CD4-positive, alpha-beta T cell treated with Interleukin-17A for 4 hours (primary cell): ENCODE measurements around the gene EIF4B.
A peak's percentile ranks its signal among the peaks of the same experiment; 100 is the strongest.

ENCODE experiments used
- DNase-seq: peaks from one replicate; pipeline ENCODE4 v3.0.0-alpha.2; 2020; ENCODE audit warnings: mixed read lengths

Gene EIF4B

DNA sequence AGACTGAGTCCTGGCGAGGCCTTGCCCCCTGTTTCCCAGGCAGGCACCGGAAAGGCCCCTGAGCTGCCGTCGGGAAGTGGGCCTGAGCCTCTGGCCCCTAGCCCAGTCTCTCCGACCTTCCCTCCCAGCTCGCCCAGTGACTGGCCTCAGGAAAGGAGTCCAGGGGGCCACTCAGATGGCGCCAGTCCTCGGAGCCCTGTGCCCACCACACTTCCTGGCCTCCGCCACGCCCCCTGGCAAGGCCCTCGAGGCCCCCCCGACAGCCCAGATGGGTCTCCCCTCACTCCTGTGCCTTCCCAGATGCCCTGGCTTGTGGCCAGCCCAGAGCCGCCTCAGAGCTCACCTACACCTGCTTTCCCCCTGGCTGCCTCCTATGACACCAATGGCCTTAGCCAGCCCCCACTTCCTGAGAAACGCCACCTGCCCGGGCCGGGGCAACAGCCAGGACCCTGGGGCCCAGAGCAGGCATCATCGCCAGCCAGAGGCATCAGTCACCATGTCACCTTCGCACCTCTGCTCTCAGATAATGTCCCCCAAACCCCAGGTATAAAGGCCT lies 54.5 kb downstream of the EIF4B start:
- DNase-seq: no peak

DNA sequence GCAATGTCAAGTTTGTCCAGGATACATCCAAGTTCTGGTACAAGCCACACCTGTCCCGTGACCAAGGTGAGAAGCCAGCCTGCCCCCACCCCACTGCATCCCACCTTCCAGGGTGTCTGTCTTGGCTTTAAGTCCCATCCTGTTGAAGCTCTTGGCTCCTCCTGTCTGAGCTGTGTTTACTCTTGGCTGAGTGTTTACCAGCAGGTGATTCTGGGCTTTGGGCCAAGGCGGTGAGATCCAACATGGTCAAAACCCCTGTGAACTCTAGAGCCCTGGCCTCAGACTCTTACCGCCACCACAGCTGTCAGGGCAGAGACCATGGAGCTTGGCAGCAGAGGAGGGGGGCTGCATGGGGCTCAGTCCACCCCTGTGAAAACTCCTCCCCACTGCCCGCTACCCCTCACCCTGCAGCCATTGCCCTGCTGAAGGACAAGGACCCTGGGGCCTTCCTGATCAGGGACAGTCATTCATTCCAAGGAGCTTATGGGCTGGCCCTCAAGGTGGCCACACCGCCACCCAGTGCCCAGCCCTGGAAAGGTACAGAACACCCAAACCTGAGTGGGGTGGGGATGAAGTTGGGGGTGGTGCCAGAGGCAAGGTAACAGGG lies 55.3 kb downstream of the EIF4B start:
- no peak for DNase-seq

DNA sequence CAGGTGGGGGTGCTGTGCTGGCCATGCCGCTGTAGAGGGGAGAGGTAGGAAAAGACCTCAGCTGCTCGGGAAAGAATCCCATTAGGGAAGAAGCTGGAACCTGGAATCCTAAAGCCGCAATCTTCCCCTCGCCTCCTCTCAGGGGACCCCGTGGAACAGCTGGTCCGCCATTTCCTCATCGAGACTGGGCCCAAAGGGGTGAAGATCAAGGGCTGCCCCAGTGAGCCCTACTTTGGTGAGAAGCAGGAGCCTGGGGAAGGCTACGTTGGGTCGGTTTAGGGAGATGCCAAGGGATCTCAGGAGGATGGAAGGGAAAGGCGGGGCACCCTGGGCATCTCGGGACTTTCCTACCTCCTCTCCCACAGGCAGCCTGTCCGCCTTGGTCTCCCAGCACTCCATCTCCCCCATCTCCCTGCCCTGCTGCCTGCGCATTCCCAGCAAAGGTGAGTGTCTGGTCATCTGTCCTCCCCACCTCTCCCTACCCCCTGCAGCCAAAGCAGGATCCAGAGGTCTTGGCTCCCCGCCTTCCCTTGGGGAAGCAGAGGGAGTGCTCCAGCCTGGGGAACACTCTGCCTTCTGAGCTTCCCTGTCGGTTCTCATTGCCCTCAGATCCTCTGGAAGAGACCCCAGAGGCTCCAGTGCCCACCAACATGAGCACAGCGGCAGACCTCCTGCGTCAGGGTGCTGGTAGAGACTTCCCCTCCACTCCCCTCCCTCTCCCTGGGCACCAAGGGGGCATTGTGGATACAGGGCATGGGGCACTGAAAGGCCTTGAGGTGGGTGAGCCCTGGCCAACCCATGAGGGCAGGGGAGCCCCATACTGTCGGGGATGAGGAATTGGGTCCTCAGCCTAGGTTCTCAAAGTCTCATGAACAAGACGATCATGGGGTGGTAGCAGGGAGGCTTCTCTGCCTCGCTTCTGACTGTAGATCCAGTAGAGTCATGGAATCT lies 56.0 kb downstream of the EIF4B start:
- no peak for DNase-seq

DNA sequence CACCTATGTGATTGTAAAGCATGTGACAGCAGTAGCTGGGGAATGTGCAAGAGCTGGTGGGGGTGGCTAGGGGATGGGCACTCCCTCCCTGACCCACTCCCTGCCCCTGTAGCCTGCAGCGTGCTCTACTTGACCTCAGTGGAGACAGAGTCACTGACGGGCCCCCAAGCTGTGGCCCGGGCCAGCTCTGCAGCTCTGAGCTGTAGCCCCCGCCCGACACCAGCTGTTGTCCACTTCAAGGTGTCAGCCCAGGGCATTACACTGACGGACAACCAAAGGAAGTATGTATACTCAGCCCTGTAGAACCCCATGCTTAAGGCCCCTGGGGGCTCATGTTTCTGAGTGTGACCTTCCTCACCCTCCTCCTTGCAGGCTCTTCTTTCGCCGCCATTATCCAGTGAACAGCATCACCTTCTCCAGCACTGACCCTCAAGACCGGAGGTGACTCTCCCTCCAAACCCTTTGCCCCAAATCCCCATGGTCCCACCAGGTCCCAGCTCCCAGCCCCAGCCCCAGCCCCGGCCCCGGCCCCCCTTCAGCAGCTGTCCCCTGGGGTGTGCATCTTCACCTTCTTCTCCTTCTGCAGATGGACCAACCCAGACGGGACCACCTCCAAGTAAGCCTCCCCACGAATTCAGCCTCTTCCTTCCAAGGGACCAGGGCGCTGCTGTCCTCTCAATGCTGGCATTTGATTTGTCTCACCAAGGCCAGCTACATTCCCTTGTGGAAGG lies 56.9 kb downstream of the EIF4B start:
- DNase-seq: no peak

DNA sequence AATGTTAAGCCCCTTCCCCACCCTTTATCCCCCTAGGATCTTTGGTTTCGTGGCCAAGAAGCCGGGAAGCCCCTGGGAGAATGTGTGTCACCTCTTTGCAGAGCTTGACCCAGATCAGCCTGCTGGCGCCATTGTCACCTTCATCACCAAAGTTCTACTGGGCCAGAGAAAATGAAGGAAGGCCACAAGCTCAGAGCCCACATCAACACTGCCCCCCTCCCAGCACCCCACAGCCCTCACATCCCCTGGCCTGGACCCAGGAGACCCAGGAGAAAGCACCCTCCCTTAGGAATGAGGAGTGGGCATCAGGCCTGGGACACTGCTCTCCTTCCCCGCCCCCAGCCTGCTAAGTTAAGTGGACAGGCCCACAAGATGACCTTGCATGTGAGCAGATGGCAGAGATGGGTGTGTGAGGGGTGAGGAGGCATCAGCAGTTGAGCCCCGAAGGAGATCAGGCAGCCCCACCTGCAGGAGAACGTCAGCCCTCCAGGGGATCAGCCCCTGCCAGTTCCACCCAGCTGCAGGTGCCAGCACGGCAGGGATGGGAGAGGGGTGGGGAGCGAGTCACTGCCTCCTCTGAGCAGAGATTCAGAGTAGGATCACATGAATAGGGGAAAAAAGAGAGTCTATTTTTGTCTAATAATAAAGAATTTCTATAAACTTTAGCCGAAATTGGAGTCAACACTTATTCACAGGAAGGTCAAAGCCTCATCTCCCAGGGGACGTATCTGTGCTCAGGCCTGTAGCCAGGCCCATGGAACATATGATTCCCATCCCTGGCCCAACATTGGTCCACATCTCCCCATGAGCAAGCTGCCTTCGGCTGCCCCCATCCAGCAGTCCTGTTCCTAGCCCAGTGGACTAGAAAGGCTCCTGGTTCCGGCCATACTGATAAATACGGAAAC lies 57.7 kb downstream of the EIF4B start:
- DNase-seq: no peak

DNA sequence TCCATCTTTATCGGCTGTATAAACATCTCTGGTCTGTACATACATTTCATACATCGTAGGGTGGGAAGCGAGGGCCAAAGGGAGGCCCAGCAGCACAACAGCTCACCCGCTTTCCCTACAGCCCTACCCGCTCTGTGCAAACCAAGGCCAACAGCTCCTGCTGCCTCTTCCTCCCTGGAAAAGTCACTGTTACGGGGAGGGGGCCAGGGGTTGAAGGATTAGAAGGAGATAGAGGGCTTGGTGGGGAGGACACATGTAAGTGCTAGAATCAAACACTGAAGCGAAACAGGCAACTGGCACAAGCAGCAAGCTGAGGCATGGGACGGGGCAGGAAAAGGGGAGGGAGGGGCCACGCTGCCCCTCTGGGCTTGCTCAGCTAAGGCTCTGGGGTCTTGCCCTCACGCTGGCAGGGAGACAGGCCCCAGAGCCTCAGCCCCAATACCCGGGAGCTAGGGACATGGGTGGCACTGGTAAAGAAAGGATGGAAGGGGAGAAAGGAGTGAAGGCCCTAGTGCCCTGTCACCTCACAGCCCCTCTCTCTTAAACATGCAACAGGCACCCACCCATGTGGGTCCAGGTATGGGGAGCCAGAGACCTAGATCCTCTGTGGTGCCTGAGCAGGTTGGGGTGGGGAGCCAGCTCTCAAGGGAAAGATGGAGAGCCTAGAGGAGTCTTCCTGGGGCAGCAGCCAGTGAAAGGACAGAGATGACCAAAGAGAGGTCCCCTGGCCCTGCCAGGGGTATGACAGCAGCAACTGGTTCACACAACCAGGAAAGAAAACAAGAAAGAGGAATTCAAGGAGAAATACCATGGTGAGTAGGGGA lies 58.6 kb downstream of the EIF4B start:
- DNase-seq: no peak

DNA sequence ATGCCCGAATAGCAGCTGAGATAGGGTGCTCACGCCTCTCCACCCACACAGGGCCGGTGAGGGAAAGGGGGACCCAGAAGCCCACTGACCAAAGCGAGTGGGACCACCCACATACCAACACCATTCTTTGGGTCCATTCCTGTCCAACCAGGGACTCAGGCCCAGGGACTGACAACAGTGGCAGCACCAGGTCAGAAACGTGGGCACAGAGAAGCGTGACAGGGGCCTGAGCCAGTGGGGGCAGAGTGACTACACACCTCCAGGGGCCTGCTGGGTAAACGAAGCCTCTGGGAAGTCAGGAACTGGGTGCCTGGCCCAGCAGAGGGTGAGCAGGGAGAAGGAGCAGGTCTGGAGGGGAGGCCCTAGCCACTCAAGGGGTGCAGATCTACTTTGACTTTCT lies 59.2 kb downstream of the EIF4B start:
- DNase-seq: no peak

DNA sequence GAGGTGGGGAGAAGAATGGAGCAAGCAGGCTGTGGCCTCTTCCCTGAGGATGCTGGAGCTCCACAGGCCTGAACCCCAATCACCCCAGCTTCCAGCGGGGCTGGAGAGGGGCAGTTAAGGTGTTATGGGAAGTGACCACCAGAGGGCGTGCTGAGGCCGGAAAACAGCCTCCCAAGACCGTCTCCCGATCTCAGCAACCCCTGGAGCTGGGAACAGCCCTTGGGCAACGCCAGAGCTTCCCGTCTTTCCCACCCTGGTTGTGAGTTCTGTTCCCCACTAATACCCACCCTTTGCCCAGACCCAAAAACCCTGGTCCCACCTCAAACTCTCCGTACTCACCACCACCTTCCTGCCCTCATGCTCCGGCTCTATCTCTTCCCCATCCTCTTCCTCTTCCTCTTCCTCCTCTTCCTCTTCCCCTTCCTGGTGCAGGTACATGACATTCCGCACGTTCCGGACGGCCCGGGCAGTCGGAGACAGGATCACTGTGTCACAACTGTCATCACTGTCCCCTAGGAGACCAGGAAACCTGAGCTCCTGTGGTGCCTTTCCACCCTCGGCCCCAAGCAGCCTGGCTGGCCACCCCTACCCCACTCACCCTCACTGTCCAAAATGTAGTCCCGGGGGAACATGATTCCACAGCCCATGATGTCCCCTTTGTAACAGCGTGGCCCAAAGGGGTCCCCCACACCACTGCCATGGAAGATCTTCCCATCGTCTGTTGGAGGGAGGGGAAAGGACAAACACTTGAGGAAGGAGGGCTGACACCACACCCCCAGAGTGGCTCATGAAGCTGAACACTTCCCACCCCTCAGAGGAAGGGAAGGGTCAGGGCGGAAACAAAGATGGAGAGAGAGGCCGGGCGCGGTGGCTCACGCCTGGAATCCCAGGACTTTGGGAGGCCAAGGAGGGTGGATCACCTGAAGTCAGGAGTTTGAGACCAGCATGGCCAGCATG lies 60.0 kb downstream of the EIF4B start:
- peak; percentile 84 for DNase-seq

DNA sequence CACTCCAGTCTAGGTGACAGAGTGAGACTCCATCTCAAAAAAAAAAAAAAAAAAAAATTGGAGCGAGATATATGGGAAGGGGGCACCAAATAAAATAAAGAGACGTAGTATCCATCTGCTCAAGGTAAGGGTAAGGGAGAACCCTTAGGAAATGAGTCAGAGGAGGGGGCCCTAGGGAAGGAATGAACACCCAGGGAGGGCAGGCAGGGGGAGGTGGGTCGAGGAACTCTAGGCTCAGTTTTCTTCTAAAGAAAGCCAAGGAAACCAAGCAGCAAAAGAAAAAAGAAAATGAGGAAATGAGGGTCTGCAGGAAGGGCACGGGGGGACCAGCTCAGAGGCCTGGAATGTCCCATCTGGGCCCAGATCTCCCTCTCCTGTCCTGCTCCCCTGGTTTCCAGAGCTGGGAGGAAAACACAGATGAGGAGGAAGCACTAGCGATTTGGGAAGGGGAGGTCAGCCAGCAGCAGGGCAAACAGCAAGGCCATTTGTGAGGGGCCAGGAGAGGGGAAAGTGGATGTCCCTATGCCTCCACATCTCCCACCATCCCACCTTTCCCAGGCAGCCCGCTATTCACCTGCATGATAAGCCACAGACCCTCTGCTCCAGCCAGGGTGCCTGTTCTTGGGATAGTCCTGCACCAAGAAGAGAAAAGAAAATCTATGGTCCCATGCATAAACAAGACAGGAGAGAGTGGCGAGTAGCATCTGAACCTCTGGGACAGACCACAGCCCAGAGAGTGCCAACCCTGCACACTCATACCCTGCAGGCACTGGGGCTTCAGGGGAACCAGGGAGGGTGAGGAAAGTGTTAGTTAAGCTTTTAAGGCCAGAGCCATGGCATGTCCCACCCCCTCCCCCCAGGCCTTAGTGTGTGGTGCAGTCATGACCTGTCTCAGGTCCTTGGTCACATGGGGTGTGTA lies 61.1 kb downstream of the EIF4B start:
- DNase-seq: no peak

DNA sequence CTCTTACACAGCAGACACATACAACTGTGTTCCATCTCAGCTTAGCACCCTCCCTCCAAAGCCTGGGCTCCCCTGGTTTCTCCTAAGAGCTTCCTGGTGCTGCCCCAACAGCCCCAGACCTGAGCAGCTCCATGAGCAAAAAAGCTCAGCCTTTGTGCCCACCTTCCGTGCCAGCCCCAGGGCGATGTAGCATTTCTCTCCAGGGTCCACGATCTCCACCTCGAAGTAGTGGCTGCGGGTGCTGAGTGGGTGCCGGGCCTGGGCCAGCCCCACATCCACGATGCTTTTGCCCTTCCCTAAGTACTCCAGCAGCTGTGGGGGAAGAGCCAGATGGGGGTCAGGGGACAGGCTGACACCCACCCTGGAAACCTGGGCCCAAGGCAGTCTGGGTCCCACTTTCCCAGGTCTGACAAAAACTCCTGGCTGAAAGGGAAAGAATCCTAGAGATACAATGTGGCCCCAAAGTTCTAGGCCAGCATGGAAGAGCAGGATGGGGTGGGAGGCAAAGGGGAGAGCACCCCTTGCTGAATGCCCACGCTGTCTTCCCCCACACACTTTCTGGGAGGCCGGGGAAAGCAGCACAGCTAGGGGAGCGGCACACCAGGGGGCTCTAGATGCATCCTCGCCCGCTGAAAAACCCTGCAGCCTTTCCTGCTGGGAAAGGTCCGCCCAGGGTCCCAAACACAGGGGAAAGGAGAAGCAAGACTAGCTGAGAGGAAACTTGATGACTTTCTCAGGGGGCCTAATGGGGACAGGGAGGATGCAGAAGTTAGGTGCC lies 61.9 kb downstream of the EIF4B start:
- no peak for DNase-seq

DNA sequence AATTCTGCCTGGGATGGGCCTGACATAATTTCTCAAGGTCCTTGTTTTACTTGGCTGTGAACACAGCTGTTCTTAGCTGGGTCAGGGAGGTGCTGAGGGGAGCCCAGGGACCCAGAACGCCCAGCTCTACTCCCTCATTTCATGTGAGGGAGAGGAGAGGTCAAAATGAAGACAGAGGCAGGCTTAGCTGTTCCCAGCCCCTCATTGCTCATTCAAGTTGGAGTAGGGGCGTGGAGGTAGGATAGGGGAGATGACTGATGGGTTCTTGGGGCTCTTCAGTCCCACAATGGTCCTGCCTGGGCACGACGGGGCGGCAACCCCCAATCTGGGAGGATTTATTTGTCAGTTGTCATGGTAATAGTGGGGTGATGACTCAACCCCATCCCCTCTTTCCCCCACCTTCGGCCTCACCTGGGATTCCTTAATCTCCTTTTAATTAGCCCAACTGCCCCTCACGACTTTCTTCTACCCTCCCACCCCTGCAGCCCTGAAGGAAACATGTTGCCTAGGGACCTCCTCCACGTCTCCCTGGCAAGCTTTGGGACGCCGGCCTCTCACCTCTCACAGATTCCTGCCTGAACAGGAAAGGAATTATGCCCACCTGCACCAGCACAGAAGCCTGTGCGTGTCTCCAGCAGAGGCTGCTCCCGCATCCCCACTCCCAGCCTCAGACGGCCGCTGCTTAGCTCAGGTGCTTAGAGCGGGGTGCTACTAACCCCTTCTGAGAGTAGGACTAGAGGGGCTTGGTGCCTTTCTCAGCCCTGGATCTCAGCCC lies 62.7 kb downstream of the EIF4B start:
- no peak for DNase-seq

DNA sequence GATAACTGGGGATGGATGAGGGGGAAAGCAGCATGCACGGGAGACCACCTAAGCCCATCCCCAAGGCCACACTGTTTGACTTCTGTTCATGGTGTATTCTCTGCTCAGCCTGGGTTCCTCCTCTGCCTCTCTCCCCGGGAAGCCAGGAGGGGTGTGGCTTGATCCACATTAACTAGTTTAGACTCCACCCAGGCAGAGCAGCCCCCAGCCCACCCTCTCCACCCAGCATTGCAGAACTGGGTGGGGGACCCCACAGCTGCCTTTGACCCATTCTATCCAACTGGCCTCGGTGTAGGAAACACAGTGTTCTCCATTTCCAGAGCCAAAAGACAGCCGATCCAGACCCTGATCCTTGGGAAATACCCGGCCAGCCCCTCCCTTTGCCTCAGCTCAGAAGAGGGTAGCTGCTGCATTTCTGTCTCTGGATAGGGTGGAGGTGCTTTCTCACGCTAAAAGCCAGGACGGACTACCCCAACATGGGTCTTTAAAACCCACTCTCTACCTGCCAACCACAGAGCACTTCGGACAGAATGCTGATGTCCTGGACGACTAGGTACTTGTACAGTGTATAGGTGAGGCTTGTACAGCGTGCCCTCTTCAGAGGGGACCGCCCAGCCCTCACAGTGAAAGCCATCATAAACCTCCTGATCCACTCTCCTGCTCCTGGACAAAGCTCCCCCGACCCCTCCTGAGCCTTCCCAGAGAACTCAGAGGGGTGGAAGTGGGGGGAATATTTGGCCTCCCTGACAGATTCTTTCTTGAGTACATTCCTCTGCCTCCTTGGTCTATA lies 63.6 kb downstream of the EIF4B start:
- no peak for DNase-seq

DNA sequence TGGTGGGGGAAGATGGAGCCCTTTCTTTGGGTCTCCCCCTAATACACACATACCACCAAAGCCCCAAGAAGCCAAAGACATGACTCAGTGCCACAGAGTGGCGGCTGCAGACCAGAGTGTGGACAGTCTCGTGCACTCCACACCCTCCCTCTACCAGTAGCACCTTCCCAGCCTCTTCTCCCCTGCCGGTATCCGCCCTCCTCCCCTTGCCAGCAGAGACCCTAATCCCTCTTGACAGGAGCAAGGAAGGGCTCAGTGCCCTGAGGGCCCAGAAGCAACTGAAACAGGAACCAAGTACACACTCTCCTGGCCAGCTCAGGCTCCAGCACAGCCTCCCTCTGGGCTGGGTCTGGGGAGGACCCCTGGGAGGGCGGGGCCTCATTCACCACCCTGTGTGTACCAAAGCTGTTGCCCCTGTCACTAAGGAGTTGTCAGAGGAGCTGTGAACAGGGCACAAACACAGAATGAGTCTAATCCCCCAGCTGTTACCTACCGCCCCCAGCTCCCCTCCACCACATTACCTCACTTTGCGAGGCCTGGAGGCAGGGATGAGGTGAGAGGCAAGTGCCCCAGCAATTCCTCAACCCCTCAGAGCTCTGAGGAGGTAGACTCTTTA lies 64.7 kb downstream of the EIF4B start:
- DNase-seq: no peak

DNA sequence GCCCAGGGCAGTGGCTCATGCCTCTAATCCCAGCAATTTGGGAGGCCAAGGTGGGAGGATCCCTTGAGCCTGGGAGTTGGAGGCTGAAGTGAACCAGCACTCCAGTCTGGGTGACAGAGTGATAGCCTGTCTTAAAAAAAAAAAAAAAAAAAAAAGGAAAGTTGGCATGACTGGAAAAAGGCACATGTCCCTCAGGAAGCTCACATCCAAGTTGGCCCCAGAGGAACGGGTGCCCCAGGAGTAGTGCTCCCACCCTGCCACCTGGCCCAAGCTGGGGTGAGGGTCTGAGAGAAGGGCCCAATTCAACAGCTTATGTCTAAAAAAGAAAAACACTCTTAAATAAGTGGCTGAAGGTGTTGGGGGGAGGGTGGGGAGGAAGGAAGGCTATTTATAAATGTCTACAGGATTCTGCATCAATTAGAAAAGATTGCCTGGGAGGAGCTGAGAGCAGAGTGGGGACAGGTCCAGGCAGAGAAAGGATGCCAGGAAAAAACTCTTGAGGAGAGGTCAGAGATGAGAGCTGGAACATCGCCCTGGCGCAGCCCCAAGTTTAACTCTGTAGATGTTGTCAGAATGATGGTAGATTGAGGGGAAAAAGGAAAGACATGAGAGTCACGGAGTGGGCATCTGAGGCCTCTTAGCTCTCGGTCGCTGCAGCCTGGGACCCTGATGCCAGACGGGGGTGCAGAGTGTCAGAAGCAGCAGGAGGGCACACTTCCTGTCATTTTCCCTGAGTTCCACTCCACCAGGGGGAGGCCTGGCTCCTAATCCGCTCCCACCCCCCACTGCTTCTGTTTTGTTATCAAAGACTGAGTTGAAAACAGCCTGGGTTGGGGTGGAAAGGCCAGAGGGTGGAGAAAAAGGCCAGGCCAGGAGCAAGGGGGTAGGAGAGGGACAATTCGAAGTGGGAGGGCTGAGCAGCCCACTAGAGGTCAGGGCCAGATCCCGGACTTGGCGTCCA lies 65.6 kb downstream of the EIF4B start:
- DNase-seq: no peak

DNA sequence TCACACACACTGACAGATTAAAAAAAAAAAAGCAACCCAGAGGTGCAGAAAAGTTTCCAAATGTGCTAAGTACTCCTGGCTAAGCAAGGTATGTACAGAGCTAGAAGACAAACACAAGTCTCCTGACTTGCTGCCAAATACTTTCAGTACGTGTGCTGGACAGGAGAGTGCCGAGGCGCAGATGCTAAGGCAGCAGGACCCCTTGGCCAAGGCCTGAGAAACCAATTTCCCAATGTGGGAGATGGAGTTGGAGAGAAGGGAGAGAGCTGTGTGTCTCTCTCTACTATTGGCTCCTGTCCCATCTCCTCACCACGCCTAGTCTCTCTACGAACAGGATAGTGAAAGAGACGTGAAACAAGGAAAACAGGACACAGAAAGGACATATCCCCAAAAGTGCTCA lies 67.6 kb downstream of the EIF4B start:
- DNase-seq: no peak
